ENCODE results near the gene ANXA2.

DNA sequence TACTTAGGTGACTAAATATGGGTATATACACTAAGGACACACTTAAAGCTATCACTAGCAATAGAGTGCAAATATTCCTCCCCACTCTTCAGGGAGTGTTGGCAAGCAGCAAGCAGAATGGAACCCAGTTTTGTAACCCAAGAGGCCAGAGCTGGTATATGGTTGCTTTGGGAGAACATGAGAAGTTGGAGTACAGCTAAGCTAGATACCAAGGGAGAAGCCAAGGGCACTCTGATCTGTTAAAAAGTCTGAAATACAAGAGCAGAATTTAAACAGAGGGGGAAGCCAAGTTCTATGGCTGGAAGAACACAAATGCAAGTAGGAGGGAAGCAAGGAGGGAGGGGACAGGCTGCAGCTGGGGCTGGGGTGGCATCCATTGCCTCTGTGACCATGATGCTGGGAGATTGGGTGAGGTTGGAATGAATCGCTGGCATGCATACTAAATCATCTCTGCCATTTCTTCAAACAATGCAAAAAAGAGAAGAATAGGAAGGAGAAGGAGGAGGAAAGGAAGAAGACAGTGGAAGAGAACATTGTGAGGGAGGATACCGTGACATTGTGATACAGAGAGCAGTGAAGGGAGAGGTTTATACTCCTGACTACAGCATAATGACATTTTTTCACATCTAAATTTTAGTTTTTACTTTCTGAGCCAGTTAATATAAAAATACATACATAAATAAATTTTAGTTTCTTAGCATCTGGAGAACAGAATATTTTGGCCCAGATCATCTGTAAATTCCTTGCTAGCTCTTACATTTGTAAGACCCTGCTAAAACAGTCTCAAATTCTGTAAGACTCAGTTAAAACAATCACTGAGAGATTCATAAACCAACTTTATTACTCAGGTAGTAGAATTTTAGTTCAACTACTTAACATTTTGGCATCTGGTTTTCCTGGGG lies 9.0 kb upstream of the ANXA2 start:
- TF ChIP-seq EZH2 (IDR thresholded peaks at IDR 0.05; ENCODE audit: insufficient read depth, poor library complexity, severe bottlenecking) (no peak), EZH2phosphoT487 (IDR thresholded peaks at IDR 0.05; ENCODE audit: insufficient read depth, low read depth) (no peak)

Measured in GM23248 (cell line).